GM19467 (cell line): ENCODE results near the gene HSBP1.

Experiments used
- ATAC-seq: cut with Tn5 transposase; IDR thresholded peaks from one replicate; pipeline ENCODE4 v1.9.1; 2021; ENCODE audit warnings: mild to moderate bottlenecking, moderate library complexity; ENCODE audit not compliant: unreplicated experiment

Gene HSBP1

DNA sequence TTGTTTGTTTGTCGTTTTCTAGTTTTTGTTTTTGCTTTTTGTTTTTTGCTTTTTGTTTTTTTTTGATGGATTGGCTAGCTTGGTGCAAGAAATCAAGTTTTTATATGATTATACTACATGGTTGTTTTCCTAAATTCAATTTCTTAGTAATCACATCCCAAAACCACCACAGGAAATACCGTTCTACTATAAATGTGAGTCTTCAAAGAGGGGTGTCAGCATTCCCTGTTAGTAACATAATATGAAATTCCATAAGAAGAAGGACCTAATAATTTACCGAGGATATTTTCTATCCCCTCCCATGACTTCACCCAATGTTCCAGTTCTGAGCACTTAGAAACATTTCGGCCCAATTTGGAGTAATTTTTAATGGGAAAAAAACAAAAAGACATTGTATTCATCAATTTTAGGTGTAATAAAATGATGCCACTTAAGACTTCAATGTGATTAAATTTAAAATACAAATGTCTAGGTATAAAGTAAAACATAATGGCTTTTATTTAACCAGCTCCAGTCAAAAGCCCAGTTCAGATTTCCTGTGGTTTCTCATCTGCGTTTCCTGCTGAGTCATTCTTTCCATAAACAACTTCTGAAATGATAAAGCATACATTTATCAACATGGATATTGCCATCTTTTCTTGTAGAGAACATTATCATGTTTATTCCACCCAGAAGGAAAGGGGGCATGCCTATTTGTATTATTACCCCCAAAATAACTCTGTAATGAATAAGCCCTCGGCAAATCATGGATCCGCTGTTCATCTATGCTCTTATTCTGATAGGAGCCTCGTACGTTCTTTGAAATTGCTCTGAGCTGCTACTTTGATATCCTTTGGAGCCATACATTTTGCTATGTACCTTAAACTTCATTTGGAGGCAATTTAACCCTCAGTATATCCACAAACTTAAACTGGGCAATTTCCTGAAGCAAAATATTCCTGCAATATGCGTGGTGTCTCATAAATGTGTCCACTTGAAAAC is 28.1 kb downstream of the HSBP1 start:
- no peak for ATAC-seq

DNA sequence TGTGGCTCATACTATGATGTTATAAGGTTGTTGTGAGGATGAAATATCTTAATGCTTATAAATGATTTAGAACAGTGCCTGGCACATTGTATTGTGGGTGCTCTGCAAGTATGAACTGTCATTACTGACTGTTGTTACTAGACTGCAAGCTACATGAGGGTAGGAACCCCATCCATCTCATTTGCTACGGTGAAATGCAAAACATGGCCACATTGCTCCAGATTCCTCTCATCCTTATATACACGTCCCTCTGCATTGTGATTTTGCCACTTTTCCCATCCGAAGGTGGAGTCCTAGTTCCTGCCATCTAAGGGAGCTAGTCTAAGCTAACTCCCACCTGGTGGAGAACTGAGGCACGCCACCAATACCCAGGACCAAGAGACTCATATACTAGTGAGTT is 29.8 kb downstream of the HSBP1 start:
- ATAC-seq, result no peak

DNA sequence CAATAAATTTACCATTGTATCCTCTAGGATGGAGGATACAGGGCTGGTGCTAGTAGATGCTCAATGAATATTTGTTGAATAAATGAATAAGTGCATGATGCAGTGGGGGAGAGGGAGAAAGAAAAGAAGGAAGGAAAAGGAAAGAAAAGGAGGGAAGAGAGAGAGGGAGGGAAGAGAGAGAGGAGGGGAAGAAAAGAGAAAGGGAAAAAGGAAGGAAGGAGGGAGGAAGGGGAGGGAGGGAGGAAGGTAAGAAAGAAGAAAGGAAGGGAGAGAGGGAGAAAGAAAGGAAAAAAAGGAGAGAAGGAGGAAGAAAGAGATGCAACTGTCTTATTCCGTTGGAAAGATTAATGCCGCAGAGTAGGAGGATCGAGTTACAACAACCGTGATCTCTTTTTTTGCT is 30.4 kb downstream of the HSBP1 start:
- no peak for ATAC-seq

DNA sequence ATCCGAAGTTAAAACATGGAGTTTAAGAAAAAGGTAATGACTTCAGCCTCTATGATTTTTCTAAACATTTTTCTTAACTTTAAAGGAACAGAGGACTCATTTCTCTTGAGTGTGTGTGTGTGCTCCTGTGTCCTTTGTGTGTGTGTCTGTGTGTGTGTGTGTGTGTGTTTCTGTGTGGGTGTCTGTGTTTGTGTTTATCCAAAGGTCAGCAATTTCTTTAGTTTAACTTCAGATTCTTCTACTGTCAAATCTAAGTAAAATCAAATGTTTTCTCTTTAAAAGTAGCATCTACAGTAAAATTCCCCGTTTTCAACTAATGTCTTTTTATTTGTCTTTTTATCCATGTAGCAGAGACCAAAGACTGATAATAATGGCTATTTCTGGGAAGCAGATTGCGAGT is 31.8 kb downstream of the HSBP1 start:
- ATAC-seq, result no peak

DNA sequence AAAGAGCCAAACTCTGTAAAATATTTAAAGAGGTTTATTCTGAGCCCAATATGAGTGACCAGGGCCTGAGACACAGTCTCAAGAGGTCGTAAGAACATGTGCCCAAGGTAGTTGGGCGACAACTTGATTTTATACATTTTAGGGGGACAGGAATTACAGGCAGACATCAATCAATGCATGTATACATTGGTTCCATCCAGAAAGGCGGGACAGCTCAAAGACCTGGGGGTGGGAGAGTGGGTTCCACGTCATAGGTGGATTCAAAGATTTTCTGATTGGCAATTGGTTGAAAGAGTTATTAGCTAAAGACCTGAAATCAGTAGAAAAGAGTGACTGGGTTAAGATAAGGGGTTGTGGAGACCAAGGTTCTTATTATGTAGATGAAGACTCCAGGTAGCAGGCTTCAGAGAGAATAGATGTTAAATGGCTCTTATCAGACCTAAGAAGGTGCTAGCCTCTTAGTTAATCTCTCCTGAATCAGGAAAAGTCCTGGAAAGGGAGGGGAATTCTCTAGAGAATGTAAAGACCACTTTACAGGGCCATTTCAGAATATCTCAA is 32.4 kb downstream of the HSBP1 start:
- no peak for ATAC-seq

DNA sequence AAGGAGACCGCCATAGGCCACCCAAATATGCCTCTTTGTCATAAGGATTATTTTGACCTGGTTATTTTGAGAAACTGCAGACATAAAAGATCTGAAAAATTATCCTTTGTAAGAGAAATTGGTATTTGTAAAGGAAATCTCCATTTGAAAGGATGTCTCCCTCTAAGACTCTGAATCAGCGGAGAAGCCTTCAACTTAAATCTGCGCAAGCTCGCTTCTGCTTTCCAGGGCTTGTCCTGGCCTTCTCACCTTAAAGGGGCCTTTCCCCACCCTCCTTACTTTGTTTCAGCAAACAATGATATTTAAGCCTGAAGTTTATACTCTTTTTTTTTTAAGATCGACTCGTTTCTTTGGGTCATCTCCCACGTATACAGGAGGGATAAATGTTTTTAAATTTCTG is 34.5 kb downstream of the HSBP1 start:
- ATAC-seq, result no peak

DNA sequence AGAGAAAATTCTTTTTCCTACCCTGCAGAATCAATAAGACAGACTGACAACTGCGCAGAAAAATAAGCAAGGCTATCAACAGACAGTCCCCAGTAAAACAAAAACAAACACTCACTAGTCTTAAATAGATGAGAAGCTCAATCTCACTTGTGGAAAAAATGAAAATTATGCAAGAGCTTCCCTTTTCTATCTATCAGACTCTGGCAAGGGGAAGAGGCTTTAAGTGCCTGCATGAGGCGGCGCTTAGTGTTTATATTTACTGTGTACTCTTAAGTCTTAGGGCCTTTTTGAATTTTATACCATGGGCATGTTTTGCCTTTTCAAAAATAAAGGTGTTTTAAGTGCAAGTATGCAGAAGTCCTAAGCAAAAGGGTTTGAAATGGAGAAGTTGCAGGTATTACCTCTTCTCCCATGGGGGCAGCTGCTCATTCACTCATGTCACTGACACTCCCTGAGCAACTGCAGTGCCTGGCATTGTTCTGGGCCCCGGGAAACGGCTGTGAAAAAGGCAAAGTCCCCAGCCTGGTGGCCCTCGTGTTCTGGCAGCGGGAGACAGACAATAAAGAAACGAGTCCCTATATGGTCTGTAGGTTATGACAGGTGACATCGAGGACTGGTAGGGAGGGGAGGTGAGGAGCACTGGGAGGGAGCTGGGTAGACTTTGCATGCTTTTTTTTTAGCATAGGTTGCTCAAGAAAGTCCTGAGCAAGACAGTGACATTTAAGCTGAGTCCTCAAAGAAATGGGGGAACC is 35.2 kb downstream of the HSBP1 start:
- ATAC-seq, result no peak

DNA sequence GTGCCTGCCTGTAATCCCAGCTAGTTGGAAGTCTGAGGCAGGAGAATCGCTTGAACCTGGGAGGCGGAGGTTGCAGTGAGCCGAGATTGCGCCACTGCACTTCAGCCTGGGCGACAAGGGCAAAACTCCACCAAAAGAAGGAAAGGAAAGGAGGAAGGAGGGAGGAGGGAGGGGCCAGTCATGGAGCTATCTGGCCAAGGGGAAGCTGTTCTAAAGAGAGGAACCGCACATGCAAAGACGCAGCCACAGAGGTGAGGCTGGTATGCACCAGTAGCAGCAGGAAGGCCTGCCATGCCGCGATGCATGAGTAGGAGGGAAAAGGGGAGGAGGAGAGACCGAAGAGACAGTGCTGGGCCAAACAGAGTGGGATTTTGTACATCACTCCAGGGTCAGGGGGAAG is 35.9 kb downstream of the HSBP1 start:
- no peak for ATAC-seq

DNA sequence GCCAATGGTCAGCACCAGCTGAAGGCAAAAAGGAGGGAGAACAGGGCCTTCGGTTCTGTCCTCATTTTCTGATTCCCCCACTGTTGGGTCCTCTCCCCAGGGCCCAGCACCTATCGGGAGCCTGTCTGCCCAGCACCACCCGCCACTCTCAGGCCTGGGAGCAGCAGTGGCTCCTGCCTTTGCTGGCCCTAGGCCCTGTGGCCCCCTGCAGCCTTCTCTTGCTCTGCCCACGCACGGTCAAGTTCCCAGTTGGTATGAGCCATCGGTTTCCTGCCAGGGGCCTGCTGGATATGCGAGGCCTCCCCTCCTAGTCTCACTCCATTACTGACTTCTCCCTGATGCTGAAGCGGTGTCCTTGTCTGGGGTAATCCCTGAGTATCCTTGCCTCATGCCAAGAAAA is 37.5 kb downstream of the HSBP1 start:
- no peak for ATAC-seq

DNA sequence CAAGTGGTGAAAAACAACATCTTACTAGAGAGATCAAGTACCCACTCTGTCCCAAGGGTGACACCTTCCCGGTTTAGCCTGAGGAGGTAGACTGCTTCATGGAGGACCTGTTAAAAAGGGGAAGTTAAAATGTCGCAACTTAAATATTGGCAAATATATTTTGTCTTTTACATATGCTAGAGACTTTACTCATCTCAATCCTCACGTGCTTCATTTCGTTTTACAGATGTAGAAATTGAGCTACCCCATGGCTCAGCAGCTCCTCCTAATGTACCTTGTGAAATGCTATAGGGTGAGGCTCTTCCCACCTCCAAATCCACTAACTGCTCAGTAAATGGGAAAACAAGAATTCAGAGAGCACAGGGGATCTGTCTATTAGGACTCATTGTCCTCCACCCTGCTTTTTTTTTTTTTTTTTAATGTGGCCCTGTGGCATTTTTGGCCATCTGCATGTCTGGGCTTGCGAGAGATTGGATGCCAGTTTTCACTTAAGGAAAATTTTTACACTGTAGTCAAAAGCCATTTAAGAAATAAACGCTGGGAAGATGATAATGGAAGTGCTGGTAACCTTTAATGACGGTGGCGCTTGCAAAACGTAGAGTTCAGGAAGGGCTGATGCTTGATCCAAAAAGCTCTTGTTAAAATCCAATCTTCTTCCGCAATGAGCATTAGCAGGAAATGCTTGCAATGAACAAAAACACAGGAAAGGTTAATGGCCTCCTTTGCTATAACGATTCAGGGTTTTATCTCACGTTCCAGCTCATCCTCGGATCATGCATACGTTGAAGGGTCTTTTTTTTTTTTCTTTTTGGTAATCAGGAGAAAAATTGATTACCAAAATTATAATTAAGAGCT is 39.8 kb downstream of the HSBP1 start:
- no peak for ATAC-seq

DNA sequence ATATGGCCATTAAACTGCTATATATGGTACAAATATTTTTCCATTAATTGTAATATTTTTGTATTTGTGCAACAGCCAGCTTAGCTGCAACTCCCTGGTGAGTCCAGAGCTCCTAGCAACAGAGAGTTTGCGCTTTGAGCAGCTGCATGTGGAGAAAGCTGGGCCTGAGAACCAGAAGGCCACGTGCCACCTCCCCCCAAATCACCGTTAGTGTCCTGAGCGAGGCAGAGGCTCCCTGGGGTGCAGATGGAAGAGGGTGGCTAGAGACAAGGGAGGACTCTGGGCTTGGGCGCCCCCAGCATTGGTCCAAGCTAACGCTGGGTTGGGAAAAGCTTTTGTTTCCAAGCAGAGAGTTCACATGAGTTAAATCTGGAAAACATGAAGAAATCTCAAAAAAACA is 41.6 kb downstream of the HSBP1 start:
- ATAC-seq, result no peak

DNA sequence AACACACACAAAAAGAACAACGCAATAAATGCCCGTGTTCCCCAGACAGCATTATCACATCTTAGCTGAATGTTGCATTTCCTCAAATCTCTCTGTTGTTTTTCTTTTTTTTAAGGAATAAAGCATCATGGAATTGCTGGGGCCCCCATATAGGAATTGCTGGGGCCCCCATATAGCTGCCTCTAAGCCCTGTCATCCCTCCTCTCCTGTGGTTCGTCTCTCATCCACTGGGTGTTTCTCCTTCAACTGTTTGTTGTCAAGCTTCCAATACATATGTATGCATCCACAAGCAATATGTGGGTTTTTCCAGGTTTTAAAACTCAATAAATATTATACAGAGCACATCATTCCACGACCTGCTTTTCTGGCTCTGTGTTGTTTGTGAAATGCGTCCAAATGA is 43.2 kb downstream of the HSBP1 start:
- ATAC-seq, result no peak

DNA sequence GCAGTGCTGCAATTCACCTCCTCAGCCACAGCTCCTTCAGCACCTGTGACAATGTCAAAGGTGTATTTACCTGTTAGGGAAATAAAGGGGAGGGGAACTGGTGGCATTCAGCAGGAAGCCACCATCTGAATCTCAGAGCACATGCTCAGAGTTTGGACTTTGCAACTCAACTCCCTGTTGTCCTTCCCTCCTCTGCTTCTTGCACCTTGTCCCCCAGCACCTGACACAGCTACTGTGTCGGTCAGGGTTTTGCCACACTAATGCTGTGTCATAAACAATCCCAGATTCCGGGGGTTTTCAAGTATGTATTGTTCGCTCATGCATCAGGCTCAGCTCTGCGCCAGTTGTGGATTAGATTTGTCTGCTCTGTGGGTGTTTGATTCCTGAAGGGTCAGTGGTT is 43.7 kb downstream of the HSBP1 start:
- no peak for ATAC-seq

DNA sequence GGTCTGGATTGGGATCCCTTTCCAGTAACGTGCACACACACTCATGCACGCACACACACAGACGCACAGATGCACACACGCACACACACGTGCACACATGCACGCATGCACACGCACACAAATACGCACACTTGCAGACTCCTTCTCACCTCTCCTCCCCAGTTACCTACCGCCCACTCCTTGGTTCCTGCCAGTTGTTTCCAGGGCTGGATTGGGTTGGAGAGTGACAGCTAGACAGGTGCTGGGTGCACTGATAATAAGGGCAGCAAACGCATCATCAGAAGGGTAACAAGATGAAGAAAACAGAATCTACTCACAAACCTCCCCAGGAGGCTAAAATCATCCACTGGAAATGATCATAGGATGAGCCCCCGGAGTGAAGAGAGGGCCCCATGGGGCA is 45.0 kb downstream of the HSBP1 start:
- ATAC-seq, result no peak

DNA sequence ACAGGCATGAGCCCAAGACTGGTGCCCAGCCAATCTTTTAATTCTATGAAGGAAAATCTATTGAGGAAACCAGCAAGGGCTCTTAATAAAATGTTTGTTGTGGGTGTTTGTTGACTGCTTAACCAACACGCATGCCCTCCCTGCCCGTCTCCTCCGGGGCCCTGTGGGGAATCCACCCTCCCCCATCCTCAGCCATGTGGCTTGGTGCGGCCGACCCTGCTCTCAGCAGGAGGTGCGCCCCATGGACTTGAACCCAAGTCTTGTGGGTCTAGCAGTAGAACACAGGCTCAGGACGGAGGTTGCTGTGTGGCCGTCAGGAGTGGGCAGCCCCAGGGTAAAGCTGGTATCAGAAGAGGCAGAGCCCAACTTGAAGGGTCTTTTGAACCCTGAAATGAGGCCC is 46.1 kb downstream of the HSBP1 start:
- no peak for ATAC-seq

DNA sequence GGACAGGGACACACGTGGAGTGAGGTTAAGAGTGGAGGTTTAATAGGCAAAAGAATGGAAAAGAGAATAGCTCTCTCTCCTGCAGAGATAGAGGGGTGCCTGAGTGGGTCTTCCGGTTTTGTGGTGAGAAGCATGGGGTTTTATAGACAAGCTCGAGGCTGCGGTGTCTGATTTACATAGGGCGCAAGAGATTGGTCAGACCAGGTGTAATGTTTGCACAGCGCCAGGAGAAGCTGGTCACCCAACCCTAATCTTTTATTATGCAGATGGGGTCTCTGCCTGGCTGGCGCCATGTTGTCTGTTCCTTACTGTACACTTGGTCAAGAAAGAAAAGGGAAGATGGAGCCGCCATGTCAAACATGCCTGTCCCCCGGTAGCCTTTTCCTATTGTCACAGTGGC is 46.6 kb downstream of the HSBP1 start:
- ATAC-seq, result no peak

DNA sequence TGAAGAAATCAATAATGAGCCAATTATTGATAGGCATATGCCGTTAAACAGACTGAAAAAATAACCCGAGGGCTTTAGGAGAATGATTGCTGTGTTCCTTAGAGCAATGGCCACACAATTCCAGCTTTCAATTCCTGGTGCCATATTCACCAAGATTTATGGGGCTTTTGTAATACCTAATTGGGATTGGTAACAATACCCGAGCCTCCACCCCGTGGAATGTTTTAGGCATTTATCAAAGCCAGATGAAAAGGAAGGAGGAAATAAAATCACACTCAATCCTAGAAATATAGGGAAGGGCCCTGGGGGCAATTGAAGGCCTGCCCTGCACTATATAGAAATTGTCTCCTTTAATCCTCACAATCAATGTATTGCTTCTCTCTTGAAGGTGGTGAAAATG is 49.0 kb downstream of the HSBP1 start:
- no peak for ATAC-seq

DNA sequence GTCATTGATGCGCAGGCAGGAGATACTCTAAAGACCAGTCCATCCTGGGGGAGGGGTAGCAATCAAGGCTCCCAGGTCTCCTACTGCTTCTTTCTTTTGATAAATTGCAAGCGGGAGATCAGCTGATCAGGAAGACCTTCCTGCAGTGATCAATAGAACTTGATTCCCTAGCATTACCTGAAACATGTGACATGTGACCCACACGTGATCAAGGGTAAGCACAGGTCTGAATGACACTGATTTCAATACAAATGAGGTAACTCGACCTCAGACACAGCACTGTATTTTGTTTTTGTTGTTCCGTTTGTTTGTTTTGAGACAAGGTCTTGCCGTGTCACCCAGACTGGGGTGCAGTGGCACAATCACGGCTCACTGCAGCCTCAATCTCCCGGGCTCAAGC is 51.5 kb downstream of the HSBP1 start:
- no peak for ATAC-seq

DNA sequence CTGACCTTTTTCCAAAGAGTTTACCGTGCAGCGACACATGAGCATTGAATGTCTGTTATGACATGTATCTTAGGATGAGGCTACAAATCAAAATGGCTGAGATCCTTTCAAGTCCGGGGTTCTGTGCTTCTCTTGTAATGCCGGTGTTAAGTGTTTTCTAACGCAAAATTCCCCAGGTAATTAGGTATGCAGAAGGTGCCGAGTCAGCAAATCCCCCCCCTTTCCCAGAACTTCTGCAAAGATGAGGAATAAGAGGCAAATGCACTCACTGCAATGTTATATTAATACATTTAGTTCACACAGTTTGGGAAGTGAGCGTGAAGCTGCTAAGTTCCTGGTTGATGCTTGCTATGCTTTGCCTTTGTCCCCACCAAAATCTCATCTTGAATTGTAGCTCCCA is 54.9 kb downstream of the HSBP1 start:
- ATAC-seq, result no peak

DNA sequence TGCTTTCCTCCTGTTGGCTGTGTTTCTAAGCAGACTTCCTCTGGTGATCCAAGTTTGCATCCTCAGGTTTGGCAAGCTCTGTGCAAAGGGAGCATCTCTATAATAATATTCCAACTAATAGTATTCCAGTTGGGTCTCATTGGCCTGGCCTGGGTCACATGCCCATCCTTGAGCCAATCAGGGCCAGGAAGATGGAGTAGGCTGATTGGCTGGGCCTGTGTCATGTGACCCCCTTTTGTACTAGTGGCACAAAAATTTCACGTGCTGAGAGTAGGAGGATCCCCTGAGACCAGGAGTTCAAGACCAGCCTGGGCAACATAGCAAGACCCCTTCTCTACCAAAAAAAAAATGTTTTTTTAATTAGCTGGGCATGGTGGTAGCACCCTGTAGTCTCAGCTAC is 55.9 kb downstream of the HSBP1 start:
- no peak for ATAC-seq
